Upper lobe of left lung (tissue), 6 donors: ENCODE data around the gene CEP192. TPM values are rescaled to one million over a fixed set of nuclear protein-coding genes. Genes with fewer than 3 reads are reported as not detected.

ENCODE experiments used
- ATAC-seq, 2 donors: fragments of 200-7000 bp; cut with Tn5 transposase; one replicate each; pipeline ENCODE4 v1.9.1; 2022; ENCODE audit warnings: mild to moderate bottlenecking in 2 of 2, moderate library complexity in 2 of 2; ENCODE audit not compliant: low FRiP score in 2 of 2
- DNase-seq, 2 donors: peaks; one replicate each; pipeline ENCODE4 v3.0.0-alpha.2; 2019 to 2020
- H3K27ac ChIP-seq, 4 donors: fragments of 200-600 bp; sonication (generic); one replicate each; pipeline ENCODE4 v1.5.1; 2016 to 2019
- H3K27me3 ChIP-seq, 4 donors: fragments of 200-600 bp; sonication (generic); one replicate each; pipeline ENCODE4 v1.5.1; 2017 to 2019
- H3K36me3 ChIP-seq, 4 donors: fragments of 200-600 bp; sonication (generic); one replicate each; pipeline ENCODE4 v1.5.1; 2016 to 2019
- H3K4me1 ChIP-seq, 4 donors: fragments of 200-600 bp; sonication (generic); one replicate each; pipeline ENCODE4 v1.5.1; 2018 to 2019
- H3K4me3 ChIP-seq, 4 donors: fragments of 200-600 bp; sonication (generic); one replicate each; pipeline ENCODE4 v1.5.1; 2017 to 2019; ENCODE audit warnings: mild to moderate bottlenecking in 2 of 4, moderate library complexity in 1 of 4
- H3K9me3 ChIP-seq, 4 donors: fragments of 200-600 bp; sonication (generic); one replicate each; pipeline ENCODE4 v1.5.1; 2018 to 2019
- CTCF ChIP-seq, 6 experiments: fragments of 450-650 bp in 4 of 6; fragments of 200-600 bp in 2 of 6; sonication (generic) in 2 of 6; IDR thresholded peaks; one replicate each; pipeline ENCODE4 v1.5.1; 2016 to 2019; ENCODE audit warnings: antibody characterized with exemption in 6 of 6
- EP300 ChIP-seq, 4 donors: sonication (generic); formaldehyde crosslinking; IDR thresholded peaks; one replicate each; pipeline ENCODE4 v1.5.1; 2017; ENCODE audit warnings: antibody characterized with exemption in 4 of 4, control low read depth in 2 of 4
- POLR2A ChIP-seq, 4 donors: fragments of 450-650 bp; IDR thresholded peaks; one replicate each; pipeline ENCODE4 v1.5.1; 2016 to 2017; ENCODE audit warnings: antibody characterized with exemption in 4 of 4, mild to moderate bottlenecking in 2 of 4
- POLR2AphosphoS5 ChIP-seq, 2 donors: sonication (generic); formaldehyde crosslinking; IDR thresholded peaks; one replicate each; pipeline ENCODE4 v1.5.1; 2017; ENCODE audit warnings: antibody characterized with exemption in 2 of 2
- WGBS, 2 donors: methylation state at CpG; one replicate each; pipeline ENCODE4 v1.1.5; 2017 to 2018; 5-methylcytosine and 5-hydroxymethylcytosine counted together
- total RNA-seq, 6 donors: library from RNA; depleted of rRNA in 4 of 6; stranded (reverse); fragments of >200 nt in 4 of 6; gene quantifications; one replicate each; pipeline versions ENCODE4 v1.1.0 to v1.2.1, GENCODE V29; 2016 to 2021
- donor health status: DM: no; HTN: no; CAD: no; lungs with moderate emphysema.
- donor health status: DM: no; HTN: yes; CAD: no; lungs with severe emphysema.

CEP192 gene
- total RNA-seq, 6 donors from 2014 or later = 14.3 to 41.3 (median 22.5) TPM

GRCh38 chr18:13026583-13027270 is 35.6 kb downstream of the CEP192 start:
- no peaks in the 10 kb centered on the region for H3K9me3 ChIP-seq
- no peaks in the 10 kb centered on the region for H3K27me3 ChIP-seq
- 91 to 92% methylated on average over 3 of the region's 3 CpGs for WGBS, 2 donors
- H3K4me3 ChIP-seq = no peak overlapping the region
- no peak overlapping the region for H3K27ac ChIP-seq
- no peak for TF ChIP-seq POLR2AphosphoS5 (IDR thresholded peaks at IDR 0.05)
- TF ChIP-seq POLR2A (IDR thresholded peaks at IDR 0.05) = no peak
- TF ChIP-seq CTCF (IDR thresholded peaks at IDR 0.05) = no peak
- TF ChIP-seq EP300 (IDR thresholded peaks at IDR 0.05) = no peak
- peaks cover 5 to 66% (median 17%) of the 10 kb centered on the region in 4 donors for H3K36me3 ChIP-seq
- no peak for ATAC-seq
- no peaks in the 10 kb centered on the region for H3K4me1 ChIP-seq
- DNase-seq = no peak

DNA sequence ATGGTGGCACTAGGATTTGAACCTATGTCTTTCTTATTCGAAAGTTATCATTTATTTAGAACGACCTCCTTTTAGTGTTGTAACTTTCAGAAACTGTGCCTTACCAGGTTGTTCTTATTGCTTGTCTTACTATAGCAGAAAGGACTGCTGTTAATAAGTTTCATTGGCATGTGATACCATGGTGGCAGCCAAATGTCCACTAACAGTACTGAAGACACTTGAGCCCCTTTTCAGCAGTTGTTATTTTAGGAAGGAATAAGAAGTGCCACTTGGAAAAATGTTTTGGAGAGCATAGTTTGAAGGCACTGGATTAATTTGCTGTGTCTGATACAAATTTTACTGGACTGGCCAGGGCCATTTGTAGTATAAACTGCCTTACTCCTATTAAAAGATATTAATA is 37.7 kb downstream of the CEP192 start:
- H3K36me3 ChIP-seq = peaks cover 10 to 70% (median 18%) of the 10 kb centered on the region in 4 donors
- 90 to 95% methylated on average over 2 of the region's 2 CpGs for WGBS, 2 donors
- H3K9me3 ChIP-seq = no peaks in the 10 kb centered on the region
- H3K4me3 ChIP-seq = no peak overlapping the region
- H3K27ac ChIP-seq = no peak overlapping the region
- ATAC-seq (no peak), DNase-seq (no peak)
- H3K27me3 ChIP-seq = no peaks in the 10 kb centered on the region
- TF ChIP-seq CTCF (IDR thresholded peaks at IDR 0.05) = no peak
- no peaks in the 10 kb centered on the region for H3K4me1 ChIP-seq

DNA sequence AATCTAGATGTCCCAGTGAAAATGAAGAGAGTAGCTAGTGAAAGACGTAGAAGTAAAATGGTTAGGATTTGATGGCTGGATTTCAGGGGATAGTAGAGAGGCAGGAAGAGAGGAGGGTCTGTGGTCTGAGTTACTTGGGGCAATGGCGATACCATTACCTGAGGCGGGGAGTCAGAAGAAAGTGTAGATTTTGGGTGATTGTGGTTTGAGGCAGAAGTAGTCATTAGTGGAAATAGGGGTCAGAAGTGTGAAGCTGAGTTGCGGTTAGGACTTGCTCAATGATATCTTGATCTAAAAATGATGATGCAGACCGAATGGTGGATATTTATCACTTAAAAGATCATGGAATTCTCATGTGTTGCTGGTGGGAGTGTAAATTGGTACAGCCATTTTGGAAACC is 41.0 kb downstream of the CEP192 start:
- no peaks in the 10 kb centered on the region for H3K9me3 ChIP-seq
- no peak for ATAC-seq
- no peaks in the 10 kb centered on the region for H3K4me1 ChIP-seq
- no peak overlapping the region for H3K4me3 ChIP-seq
- peaks cover 10 to 57% (median 20%) of the 10 kb centered on the region in 4 donors for H3K36me3 ChIP-seq
- H3K27me3 ChIP-seq = no peaks in the 10 kb centered on the region
- no peak overlapping the region for H3K27ac ChIP-seq
- DNase-seq = no peak
- WGBS, 2 donors = 70 to 88% methylated on average over 5 of the region's 5 CpGs
- TF ChIP-seq EP300 (IDR thresholded peaks at IDR 0.05) (no peak), POLR2AphosphoS5 (IDR thresholded peaks at IDR 0.05) (no peak), CTCF (IDR thresholded peaks at IDR 0.05) (no peak), POLR2A (IDR thresholded peaks at IDR 0.05) (no peak)

GRCh38 chr18:13035249-13035914 is 44.2 kb downstream of the CEP192 start:
- Histone ChIP-seq H3K36me3 (peaks cover 9 to 44% (median 10%) of the 10 kb centered on the region in 4 donors), H3K4me1 (no peaks in the 10 kb centered on the region), H3K4me3 (no peak overlapping the region), H3K27ac (no peak overlapping the region), H3K9me3 (no peaks in the 10 kb centered on the region), H3K27me3 (no peaks in the 10 kb centered on the region)
- 93 to 98% methylated on average over 7 of the region's 7 CpGs for WGBS, 2 donors
- DNase-seq (no peak), ATAC-seq (no peak)
- no peak for TF ChIP-seq EP300 (IDR thresholded peaks at IDR 0.05)

- H3K27ac ChIP-seq = no peak overlapping the region
- no peak for TF ChIP-seq POLR2AphosphoS5 (IDR thresholded peaks at IDR 0.05)
- TF ChIP-seq POLR2A (IDR thresholded peaks at IDR 0.05) = no peak
- no peak for TF ChIP-seq CTCF (IDR thresholded peaks at IDR 0.05)
- no peak for TF ChIP-seq EP300 (IDR thresholded peaks at IDR 0.05)
- H3K36me3 ChIP-seq = peaks cover 5 to 32% (median 6%) of the 10 kb centered on the region in 4 donors
- no peaks in the 10 kb centered on the region for H3K9me3 ChIP-seq
- ATAC-seq (peak in 1 of 2 donors; percentile 37), DNase-seq (peak in 1 of 2 donors; percentile 8)
- no peaks in the 10 kb centered on the region for H3K27me3 ChIP-seq
- 0 to 85% methylated on average over 1 to 7 of the region's 7 CpGs for WGBS, 2 donors
- no peaks in the 10 kb centered on the region for H3K4me1 ChIP-seq
- H3K4me3 ChIP-seq = no peak overlapping the region
These were observed 45.6 kb downstream of the CEP192 start for GRCh38 chr18:13036622-13037320.
